GM12878 (cell line): ENCODE measurements around the gene WDR19.

Experiments used
- DPF2 ChIP-seq: fragments of 450-650 bp; IDR thresholded peaks from 2 replicates; pipeline ENCODE4 v1.6.1; 2017; ENCODE audit warnings: mild to moderate bottlenecking
- EZH2 ChIP-seq: IDR thresholded peaks from 2 replicates; pipeline ENCODE4 v1.6.1; 2012; ENCODE audit warnings: low read depth, mild to moderate bottlenecking, control low read depth, inconsistent platforms, low read length, borderline replicate concordance; ENCODE audit not compliant: control insufficient read depth
- NR2C2 ChIP-seq: IDR thresholded peaks from 2 replicates; pipeline ENCODE4 v1.6.1; 2011; ENCODE audit warnings: borderline replicate concordance, low read depth; ENCODE audit not compliant: control insufficient read depth, insufficient read length

DNA sequence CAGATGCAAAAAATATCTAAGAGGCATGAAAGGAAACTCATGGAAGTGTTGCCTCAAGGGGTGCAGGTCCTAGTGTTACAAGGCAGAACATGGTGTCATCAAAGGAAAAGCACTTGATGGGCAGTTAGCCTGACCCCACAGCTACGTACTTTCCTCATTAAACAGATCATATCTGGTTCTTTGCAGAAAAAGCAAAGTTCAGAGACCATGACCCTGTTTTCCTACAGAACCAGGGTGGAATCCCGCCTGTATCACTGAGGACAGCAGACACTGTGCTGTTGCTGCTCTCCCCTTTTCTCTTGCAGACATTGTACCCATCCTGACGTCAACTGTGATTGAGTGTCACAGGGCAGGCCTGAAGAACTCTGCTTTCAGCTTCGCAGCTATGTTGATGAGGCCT is 92.2 kb downstream of the WDR19 start:
- TF ChIP-seq EZH2 (no peak), NR2C2 (no peak), DPF2 (no peak)
